Nephron (organoid): ENCODE results near the gene TREML4.
"Not testable (repeated sequence)": the region's sequence is repeated elsewhere in the genome, so short reads cannot be mapped to it uniquely, and the experiment has no call there.

Source experiments
- H3K27ac Mint-ChIP-seq, 3 experiments: 2 replicates each; pipeline ENCODE4 v1.8.0; 2020; ENCODE audit warnings: mixed read lengths in 3 of 3, mild to moderate bottlenecking in 2 of 3, moderate library complexity in 1 of 3
- H3K27me3 Mint-ChIP-seq: 2 replicates; pipeline ENCODE4 v1.8.0; 2021; ENCODE audit warnings: low read depth, mild to moderate bottlenecking, moderate library complexity, mixed read lengths
- H3K36me3 Mint-ChIP-seq: 2 replicates; pipeline ENCODE4 v1.8.0; 2020; ENCODE audit warnings: low read depth, mixed read lengths
- H3K4me1 Mint-ChIP-seq: 2 replicates; pipeline ENCODE4 v1.8.0; 2020; ENCODE audit warnings: mixed read lengths
- H3K4me3 Mint-ChIP-seq, 3 experiments: 2 replicates each; pipeline ENCODE4 v1.8.0; 2020; ENCODE audit warnings: mild to moderate bottlenecking in 3 of 3, mixed read lengths in 3 of 3, moderate library complexity in 2 of 3
- H3K9me3 Mint-ChIP-seq: 2 replicates; pipeline ENCODE4 v1.8.0; 2020; ENCODE audit warnings: mixed read lengths
- CTCF ChIP-seq, 3 experiments: fragments of 200-600 bp; sonication (generic); IDR thresholded peaks; one replicate each; pipeline ENCODE4 v1.5.0; 2021; ENCODE audit warnings: antibody characterized with exemption in 3 of 3; ENCODE audit not compliant: unreplicated experiment in 3 of 3

Gene TREML4

GRCh38 chr6:41232667-41233066 is 4.5 kb downstream of the TREML4 start:
- Mint-ChIP-seq H3K9me3 (no peaks in the 10 kb centered on the region), H3K4me3 (no peak overlapping the region), H3K4me1 (no peaks in the 10 kb centered on the region), H3K27ac (no peak overlapping the region), H3K27me3 (peaks cover 44% of the 10 kb centered on the region), H3K36me3 (no peaks in the 10 kb centered on the region)
- no peak for TF ChIP-seq CTCF (IDR thresholded peaks at IDR 0.05; ENCODE audit: unreplicated experiment in 3 of 3)

GRCh38 chr6:41236276-41236675 is 8.1 kb downstream of the TREML4 start:
- H3K36me3 Mint-ChIP-seq = no peaks in the 10 kb centered on the region
- H3K4me1 Mint-ChIP-seq = no peaks in the 10 kb centered on the region
- no peak overlapping the region for H3K4me3 Mint-ChIP-seq
- peaks cover 60% of the 10 kb centered on the region for H3K27me3 Mint-ChIP-seq
- H3K9me3 Mint-ChIP-seq = no peaks in the 10 kb centered on the region
- TF ChIP-seq CTCF (IDR thresholded peaks at IDR 0.05; ENCODE audit: unreplicated experiment in 3 of 3) = no peak
- no peak overlapping the region for H3K27ac Mint-ChIP-seq

GRCh38 chr6:41237128-41237527 is 9.0 kb downstream of the TREML4 start:
- H3K27me3 Mint-ChIP-seq = peaks cover 61% of the 10 kb centered on the region
- H3K4me3 Mint-ChIP-seq = no peak overlapping the region
- H3K4me1 Mint-ChIP-seq = no peaks in the 10 kb centered on the region
- no peak overlapping the region for H3K27ac Mint-ChIP-seq
- no peaks in the 10 kb centered on the region for H3K36me3 Mint-ChIP-seq
- H3K9me3 Mint-ChIP-seq = no peaks in the 10 kb centered on the region
- TF ChIP-seq CTCF (IDR thresholded peaks at IDR 0.05; ENCODE audit: unreplicated experiment in 3 of 3) = no peak

- no peaks in the 10 kb centered on the region for H3K9me3 Mint-ChIP-seq
- TF ChIP-seq CTCF (IDR thresholded peaks at IDR 0.05; ENCODE audit: unreplicated experiment in 3 of 3) = no peak
- H3K4me3 Mint-ChIP-seq = peak overlapping the region in 2 of 3 experiments; percentile 5 to 36
- no peak overlapping the region for H3K27ac Mint-ChIP-seq
- no peaks in the 10 kb centered on the region for H3K36me3 Mint-ChIP-seq
- H3K27me3 Mint-ChIP-seq = peaks cover 68% of the 10 kb centered on the region
- no peaks in the 10 kb centered on the region for H3K4me1 Mint-ChIP-seq
Measured at GRCh38 chr6:41239467-41240159, 11.5 kb downstream of the TREML4 start.

- not testable (repeated sequence) for H3K4me3 Mint-ChIP-seq, H3K4me1 Mint-ChIP-seq, H3K36me3 Mint-ChIP-seq, H3K9me3 Mint-ChIP-seq, H3K27ac Mint-ChIP-seq
- peaks cover 28% of the 10 kb centered on the region for H3K27me3 Mint-ChIP-seq
Measured at GRCh38 chr6:41246529-41246928, 18.4 kb downstream of the TREML4 start.

GRCh38 chr6:41247288-41247865 is 19.2 kb downstream of the TREML4 start:
- no peak overlapping the region for H3K4me3 Mint-ChIP-seq
- H3K9me3 Mint-ChIP-seq = no peaks in the 10 kb centered on the region
- no peaks in the 10 kb centered on the region for H3K4me1 Mint-ChIP-seq

More at GRCh38 chr6:41247288-41247865, 19.2 kb downstream of the TREML4 start:
- no peak for TF ChIP-seq CTCF (IDR thresholded peaks at IDR 0.05; ENCODE audit: unreplicated experiment in 3 of 3)
- Mint-ChIP-seq H3K27me3 (peaks cover 25% of the 10 kb centered on the region), H3K36me3 (no peaks in the 10 kb centered on the region), H3K27ac (no peak overlapping the region)
